GM12874 (cell line): ENCODE results near the gene ATL3.

Experiments used
- TF ChIP-seq, protein P1 (sequence below): IDR thresholded peaks from 2 replicates; pipeline ENCODE4 v1.5.1; 2011; ENCODE audit warnings: low read depth, mild to moderate bottlenecking, control low read depth, low read length, moderate library complexity; ENCODE audit not compliant: insufficient read depth

ATL3 gene

DNA sequence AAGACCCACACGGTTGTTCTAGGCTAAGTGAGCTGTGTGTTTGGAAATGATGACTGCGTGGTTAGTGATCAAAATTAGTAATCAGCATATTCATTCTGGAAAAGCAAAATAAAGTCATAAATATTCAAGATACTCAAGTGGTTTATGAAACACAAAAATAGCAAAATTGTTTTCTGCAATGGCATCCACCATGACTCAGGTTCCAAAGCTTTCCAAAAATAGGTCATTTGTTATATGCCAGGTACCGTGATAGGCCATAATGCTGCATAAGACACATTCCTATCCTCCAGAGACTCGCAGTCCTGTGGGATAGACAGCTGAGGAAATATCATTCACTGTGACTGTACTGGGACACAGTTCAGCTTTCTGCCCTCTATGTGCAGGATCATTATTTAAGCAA is 2.4 kb upstream of the ATL3 start:
- TF ChIP-seq, protein P1, sequence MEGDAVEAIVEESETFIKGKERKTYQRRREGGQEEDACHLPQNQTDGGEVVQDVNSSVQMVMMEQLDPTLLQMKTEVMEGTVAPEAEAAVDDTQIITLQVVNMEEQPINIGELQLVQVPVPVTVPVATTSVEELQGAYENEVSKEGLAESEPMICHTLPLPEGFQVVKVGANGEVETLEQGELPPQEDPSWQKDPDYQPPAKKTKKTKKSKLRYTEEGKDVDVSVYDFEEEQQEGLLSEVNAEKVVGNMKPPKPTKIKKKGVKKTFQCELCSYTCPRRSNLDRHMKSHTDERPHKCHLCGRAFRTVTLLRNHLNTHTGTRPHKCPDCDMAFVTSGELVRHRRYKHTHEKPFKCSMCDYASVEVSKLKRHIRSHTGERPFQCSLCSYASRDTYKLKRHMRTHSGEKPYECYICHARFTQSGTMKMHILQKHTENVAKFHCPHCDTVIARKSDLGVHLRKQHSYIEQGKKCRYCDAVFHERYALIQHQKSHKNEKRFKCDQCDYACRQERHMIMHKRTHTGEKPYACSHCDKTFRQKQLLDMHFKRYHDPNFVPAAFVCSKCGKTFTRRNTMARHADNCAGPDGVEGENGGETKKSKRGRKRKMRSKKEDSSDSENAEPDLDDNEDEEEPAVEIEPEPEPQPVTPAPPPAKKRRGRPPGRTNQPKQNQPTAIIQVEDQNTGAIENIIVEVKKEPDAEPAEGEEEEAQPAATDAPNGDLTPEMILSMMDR: no peak

DNA sequence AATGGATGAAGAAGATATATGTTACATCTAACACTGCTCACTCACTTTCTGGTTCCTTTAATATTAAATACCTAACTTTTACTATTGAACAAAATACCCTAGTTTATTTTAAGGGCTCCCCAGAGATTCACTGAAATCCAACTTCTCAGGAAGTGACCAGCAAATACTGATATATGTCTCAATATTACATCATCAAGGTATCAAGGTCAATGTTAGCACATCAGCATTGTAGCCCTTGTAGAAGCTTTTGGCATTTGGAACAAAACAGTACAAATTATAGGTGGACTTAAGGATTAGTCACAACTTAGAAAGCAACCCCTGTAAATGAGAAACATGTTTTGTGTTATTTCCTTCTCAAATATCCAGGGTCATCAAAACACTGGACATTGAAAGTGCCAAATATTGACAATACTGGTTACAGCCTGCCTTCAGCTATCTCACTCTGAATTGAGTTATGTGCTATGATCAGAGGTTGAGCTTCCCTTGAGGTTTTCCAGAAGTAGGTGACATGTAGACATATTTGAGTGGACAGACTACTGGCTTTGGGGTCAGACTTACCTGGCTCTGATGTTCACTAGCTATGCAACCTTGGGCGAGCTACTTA is 1.9 kb upstream of the ATL3 start:
- TF ChIP-seq, protein P1: no peak

DNA sequence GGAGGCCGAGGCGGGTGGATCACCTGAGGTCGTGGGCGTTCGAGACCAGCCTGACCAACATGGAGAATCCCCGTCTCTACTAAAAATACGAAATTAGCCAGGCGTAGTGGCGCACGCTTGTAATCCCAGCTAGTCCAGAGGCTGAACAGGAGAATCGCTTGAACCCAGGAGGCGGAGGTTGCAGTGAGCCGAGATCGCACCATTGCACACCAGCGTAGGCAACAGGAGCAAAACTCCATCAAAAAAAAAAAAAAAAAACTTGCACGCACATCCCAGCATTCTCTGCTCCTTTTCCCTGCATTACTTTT is 934 bp upstream of the ATL3 start:
- TF ChIP-seq, protein P1: no peak

DNA sequence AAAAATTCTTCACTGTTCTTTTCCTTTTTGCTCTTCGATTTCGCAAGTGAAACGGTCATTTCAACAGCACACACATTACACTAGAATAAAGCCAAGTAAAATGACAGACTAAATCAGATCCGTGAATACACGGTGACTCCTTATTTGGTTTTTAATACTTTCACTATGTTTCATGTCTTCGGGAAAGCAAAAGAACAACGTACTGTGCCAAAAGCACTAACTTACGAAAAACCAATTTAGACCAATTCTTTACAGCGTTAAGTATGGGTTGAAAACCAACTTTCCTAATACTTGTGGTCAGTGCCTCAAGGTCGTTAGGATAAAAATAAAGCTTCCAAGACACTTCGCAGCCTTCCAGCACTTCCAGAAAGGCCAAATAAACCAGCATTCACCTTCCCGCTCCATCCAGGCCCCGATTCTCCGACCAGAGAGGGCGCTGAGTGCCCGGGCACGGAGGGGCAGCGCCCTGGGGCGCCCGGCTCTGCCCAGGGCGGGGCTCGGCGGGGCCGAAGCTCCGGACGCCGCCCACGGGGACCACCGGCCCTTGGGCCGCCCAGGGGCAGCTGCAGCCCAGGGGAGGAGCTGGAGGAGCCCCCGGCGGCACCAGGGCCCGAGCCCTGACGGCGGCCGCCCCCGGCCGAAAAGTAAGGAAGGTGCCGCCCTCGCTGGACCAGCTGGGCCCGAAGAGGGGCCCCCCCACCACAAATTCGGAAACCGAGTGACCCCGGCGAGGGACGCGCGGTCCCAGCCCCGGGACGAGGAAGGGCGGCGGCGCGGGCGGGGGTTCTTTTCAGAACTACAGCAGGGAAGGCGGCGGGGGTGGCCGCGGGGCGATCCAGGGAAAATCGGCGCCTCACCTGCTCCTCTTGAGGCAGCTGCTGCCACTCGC is 499 bp downstream of the ATL3 start:
- TF ChIP-seq, protein P1: peak; percentile 56

DNA sequence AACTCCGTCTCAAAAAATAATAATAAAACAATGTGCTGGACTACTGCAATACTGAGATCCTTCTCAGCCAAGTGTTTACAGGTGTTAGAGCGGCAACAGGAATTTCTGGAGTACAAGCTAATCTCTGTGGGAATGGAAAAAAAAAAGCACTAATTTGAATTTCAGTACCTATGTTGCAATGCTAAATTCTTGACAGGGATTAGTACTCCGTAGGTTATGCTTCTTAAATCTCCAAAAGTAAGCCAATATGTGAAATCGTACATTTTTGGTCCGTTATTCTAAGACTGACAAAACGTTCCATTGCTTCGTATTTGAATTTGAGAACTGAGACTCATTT is 1.1 kb downstream of the ATL3 start:
- TF ChIP-seq, protein P1: no peak

DNA sequence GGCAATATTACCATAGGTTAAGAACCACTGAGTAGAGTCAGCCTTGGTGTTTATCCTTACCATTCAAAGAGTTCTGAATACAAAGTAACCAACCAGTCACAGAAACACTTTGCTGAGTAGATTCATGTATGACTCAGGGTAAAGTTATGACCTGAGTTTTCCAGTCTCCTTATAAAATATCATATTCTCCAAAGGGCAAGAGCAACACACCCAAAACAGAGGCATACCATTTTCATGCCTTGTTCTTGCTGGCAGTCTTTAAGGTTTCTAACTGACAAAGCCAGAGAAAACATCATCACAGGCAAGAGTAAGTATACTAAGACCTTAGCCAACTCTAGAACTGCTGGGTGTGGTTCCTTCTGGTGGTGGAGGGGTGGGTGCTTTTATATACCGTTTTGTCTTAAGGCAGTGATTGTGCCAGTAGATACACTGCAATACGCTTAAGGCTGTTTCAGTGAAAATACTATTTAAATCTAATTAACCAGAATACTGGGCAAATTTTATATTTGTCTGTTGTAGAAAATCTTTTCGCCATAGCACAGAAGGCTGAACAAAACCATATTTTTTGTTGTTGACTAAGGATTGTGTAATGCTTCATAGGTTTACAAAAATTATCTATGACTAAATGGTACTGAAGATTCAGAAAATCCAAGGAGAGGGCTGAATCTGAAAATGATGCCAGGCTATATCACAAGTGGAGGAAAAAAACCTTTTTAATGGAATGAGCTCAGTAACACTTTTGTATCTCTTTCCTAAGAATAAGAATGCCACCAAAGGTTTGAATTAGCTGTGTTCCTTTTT is 3.0 kb downstream of the ATL3 start:
- TF ChIP-seq, protein P1: no peak

DNA sequence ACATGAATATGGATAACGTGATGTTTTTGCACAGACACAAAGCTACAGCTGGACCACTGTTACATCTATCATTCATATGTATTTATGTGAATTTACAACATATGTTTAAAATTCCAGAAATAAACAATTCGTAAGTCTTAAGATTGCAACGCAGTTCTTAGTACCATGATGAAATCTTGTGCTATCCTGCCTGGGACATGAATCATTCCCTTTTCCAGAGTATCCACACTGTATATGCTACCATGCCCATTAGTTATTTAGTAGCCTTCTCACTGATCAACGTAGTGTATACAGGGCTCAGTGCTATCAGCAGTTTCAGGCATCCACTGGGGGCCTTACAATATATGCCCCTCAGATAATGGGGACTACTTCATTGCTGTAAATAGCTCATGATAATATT is 4.3 kb downstream of the ATL3 start:
- TF ChIP-seq, protein P1: no peak
